ENCODE data around the gene CAMK2N2. TPM values are rescaled to one million over a fixed set of nuclear protein-coding genes. Genes with fewer than 3 reads are reported as not detected.

Gene CAMK2N2
- total RNA-seq, 1 donor from 2014 or later, result 2.6 TPM

DNA sequence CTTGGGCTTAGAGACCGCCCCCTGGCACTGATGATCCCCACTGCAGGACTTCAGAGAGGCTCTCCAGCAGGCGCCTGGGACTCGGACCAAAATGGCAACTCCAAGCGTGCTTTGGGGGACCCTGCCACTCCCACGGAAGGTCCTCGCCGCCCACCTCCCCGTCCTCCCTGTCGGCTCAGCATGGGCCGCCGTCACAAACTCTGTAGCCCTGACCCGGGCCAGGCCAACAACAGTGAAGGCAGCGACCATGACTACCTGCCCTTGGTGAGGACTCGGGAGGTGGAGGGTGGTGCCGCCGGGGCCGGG lies 20.3 kb downstream of the CAMK2N2 start:
- Mint-ChIP-seq H3K27ac (ENCODE audit: unreplicated experiment) (no peak overlapping the region), H3K4me3 (ENCODE audit: unreplicated experiment) (no peak overlapping the region), H3K36me3 (ENCODE audit: low read depth, unreplicated experiment) (no peaks in the 10 kb centered on the region)

DNA sequence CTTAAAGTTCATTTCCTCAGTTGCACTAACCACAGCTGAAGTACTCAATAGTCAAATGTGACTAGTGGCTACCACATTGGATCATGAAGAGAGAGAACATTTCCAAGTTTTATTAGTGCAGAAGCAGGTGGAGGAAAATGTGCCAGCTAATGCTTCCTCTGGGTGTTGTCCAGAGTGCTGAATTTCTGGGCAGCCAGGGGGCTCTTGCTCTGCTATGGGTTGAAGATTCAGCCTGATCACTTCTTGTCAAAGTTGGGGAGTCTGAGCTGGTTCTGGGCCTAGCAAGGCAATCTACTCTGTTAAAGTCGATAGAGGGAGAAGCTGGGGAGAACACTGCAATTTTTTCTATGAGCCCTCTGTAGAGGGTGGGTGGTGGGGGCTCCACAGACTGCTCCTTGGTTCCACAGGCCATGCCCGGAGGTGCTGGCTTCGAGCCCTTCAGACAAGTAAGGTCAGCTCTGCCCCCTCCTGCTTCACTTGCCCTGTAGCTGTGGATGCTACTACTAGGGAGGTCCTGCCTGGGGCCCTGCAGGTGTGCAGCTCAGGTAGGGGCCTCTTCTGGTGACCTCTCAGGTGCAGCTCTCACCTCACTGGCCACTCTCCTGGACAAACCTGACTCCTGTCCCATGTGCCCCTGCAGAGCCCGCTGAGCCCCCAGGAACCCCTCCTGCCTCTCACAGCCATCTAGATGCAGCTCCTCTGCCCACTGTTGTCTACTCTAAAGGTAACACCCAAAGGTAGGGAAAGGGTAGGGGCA lies 20.8 kb downstream of the CAMK2N2 start:
- no peak overlapping the region for H3K4me3 Mint-ChIP-seq (ENCODE audit: unreplicated experiment)
- DNase-seq (ENCODE audit: low read depth) (no peak), FAIRE-seq (no peak)

More for the DNA sequence above, 20.3 kb downstream of the CAMK2N2 start:
- no peaks in the 10 kb centered on the region for H3K4me1 Mint-ChIP-seq (ENCODE audit: low read depth, unreplicated experiment)
- peaks cover 4% of the 10 kb centered on the region for H3K27me3 ChIP-seq (ENCODE audit: insufficient read depth, low read length)
- no peaks in the 10 kb centered on the region for H3K4me1 ChIP-seq (ENCODE audit: insufficient read depth, low read length)
- peaks cover 2% of the 10 kb centered on the region for H3K36me3 ChIP-seq (ENCODE audit: insufficient read depth, low read length)
- no peak for FAIRE-seq
- no peak overlapping the region for H3K9ac ChIP-seq (ENCODE audit: low read length)
- no peak overlapping the region for H3K27ac ChIP-seq (ENCODE audit: low read depth, low read length)
- H4K20me1 ChIP-seq (ENCODE audit: insufficient read depth, low read length), result peaks cover 45% of the 10 kb centered on the region
- no peaks in the 10 kb centered on the region for H3K9me3 ChIP-seq (ENCODE audit: insufficient read depth, low read depth, low read length)
- H2AFZ ChIP-seq (ENCODE audit: low read depth, low read length), result no peak overlapping the region
- H3K4me2 ChIP-seq (ENCODE audit: low read length), result no peak overlapping the region
- no peaks in the 10 kb centered on the region for H3K9me3 Mint-ChIP-seq (ENCODE audit: unreplicated experiment)
- DNase-seq (ENCODE audit: low read depth), result no peak
- no peak overlapping the region for H3K4me3 ChIP-seq (ENCODE audit: insufficient read depth, low read depth, low read length)
- TF ChIP-seq, protein P1, sequence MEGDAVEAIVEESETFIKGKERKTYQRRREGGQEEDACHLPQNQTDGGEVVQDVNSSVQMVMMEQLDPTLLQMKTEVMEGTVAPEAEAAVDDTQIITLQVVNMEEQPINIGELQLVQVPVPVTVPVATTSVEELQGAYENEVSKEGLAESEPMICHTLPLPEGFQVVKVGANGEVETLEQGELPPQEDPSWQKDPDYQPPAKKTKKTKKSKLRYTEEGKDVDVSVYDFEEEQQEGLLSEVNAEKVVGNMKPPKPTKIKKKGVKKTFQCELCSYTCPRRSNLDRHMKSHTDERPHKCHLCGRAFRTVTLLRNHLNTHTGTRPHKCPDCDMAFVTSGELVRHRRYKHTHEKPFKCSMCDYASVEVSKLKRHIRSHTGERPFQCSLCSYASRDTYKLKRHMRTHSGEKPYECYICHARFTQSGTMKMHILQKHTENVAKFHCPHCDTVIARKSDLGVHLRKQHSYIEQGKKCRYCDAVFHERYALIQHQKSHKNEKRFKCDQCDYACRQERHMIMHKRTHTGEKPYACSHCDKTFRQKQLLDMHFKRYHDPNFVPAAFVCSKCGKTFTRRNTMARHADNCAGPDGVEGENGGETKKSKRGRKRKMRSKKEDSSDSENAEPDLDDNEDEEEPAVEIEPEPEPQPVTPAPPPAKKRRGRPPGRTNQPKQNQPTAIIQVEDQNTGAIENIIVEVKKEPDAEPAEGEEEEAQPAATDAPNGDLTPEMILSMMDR (IDR thresholded peaks at IDR 0.05; ENCODE audit: insufficient read depth, low read depth, low read length), result no peak
- TF ChIP-seq EZH2 (IDR thresholded peaks at IDR 0.05; ENCODE audit: insufficient read depth, low read length), result no peak
- H3K27me3 Mint-ChIP-seq (ENCODE audit: low read depth, unreplicated experiment), result peaks cover 30% of the 10 kb centered on the region
- no peaks in the 10 kb centered on the region for H3K79me2 ChIP-seq (ENCODE audit: insufficient read depth, low read length)

More for the DNA sequence above, 20.8 kb downstream of the CAMK2N2 start:
- Histone ChIP-seq H4K20me1 (ENCODE audit: insufficient read depth, low read length) (peaks cover 40% of the 10 kb centered on the region), H3K36me3 (ENCODE audit: insufficient read depth, low read length) (peaks cover 2% of the 10 kb centered on the region), H3K9me3 (ENCODE audit: insufficient read depth, low read depth, low read length) (no peaks in the 10 kb centered on the region), H3K27me3 (ENCODE audit: insufficient read depth, low read length) (peaks cover 4% of the 10 kb centered on the region), H3K27ac (ENCODE audit: low read depth, low read length) (no peak overlapping the region), H3K4me3 (ENCODE audit: insufficient read depth, low read depth, low read length) (no peak overlapping the region), H3K4me1 (ENCODE audit: insufficient read depth, low read length) (no peaks in the 10 kb centered on the region), H2AFZ (ENCODE audit: low read depth, low read length) (no peak overlapping the region), H3K4me2 (ENCODE audit: low read length) (no peak overlapping the region), H3K79me2 (ENCODE audit: insufficient read depth, low read length) (no peaks in the 10 kb centered on the region), H3K9ac (ENCODE audit: low read length) (no peak overlapping the region)
- H3K9me3 Mint-ChIP-seq (ENCODE audit: unreplicated experiment), result no peaks in the 10 kb centered on the region
- no peaks in the 10 kb centered on the region for H3K4me1 Mint-ChIP-seq (ENCODE audit: low read depth, unreplicated experiment)
- H3K36me3 Mint-ChIP-seq (ENCODE audit: low read depth, unreplicated experiment), result no peaks in the 10 kb centered on the region
- H3K27ac Mint-ChIP-seq (ENCODE audit: unreplicated experiment), result no peak overlapping the region
- peaks cover 35% of the 10 kb centered on the region for H3K27me3 Mint-ChIP-seq (ENCODE audit: low read depth, unreplicated experiment)
- TF ChIP-seq EZH2 (IDR thresholded peaks at IDR 0.05; ENCODE audit: insufficient read depth, low read length), result no peak
- TF ChIP-seq, protein P1 (IDR thresholded peaks at IDR 0.05; ENCODE audit: insufficient read depth, low read depth, low read length), result no peak

All from astrocyte (in vitro differentiated cells and primary cell).